Heart left ventricle (tissue), 16 donors: ENCODE data around the gene CRIP2. TPM values are rescaled to one million over a fixed set of nuclear protein-coding genes. Genes with fewer than 3 reads are reported as not detected.
A peak's percentile ranks its signal among the peaks of the same experiment; 100 is the strongest.

Source experiments
- ATAC-seq, 4 donors: fragments of 200-7000 bp; cut with Tn5 transposase; one replicate each; pipeline ENCODE4 v1.9.1; 2020 to 2022; ENCODE audit warnings: moderate library complexity in 4 of 4, mild to moderate bottlenecking in 3 of 4, moderate number of reproducible peaks in 1 of 4
- DNase-seq, 5 donors: peaks; one replicate each; pipeline ENCODE4 v3.0.0-alpha.2; 2020
- H3K27ac ChIP-seq, 12 donors: fragments of 200-600 bp; sonication (generic) in 4 of 12; one replicate each; pipeline versions ENCODE4 v1.5.0 to v1.8.0; 2016 to 2022; ENCODE audit warnings: mild to moderate bottlenecking in 2 of 12
- H3K27me3 ChIP-seq, 9 donors: fragments of 200-600 bp; sonication (generic) in 2 of 9; one replicate each; pipeline versions ENCODE4 v1.5.1 to v1.8.0; 2016 to 2022; ENCODE audit warnings: mild to moderate bottlenecking in 3 of 9
- H3K36me3 ChIP-seq, 9 donors: fragments of 200-600 bp; sonication (generic) in 2 of 9; one replicate each; pipeline versions ENCODE4 v1.5.0 to v1.8.0; 2018 to 2022; ENCODE audit warnings: mild to moderate bottlenecking in 2 of 9
- H3K4me1 ChIP-seq, 12 donors: fragments of 200-600 bp; sonication (generic) in 4 of 12; one replicate each; pipeline versions ENCODE4 v1.5.0 to v1.8.0; 2016 to 2022; ENCODE audit warnings: mild to moderate bottlenecking in 3 of 12
- H3K4me3 ChIP-seq, 12 donors: fragments of 200-600 bp; sonication (generic) in 4 of 12; one replicate each; pipeline versions ENCODE4 v1.5.0 to v1.8.0; 2017 to 2022; ENCODE audit warnings: mild to moderate bottlenecking in 9 of 12, moderate library complexity in 4 of 12
- H3K9me3 ChIP-seq, 12 donors: fragments of 200-600 bp; sonication (generic) in 4 of 12; one replicate each; pipeline versions ENCODE4 v1.5.0 to v1.8.0; 2016 to 2022; ENCODE audit warnings: mild to moderate bottlenecking in 1 of 12
- CTCF ChIP-seq, 12 donors: fragments of 200-600 bp; sonication (generic) in 4 of 12; IDR thresholded peaks; one replicate each; pipeline versions ENCODE4 v1.5.0 to v1.8.0; 2018 to 2022; ENCODE audit warnings: antibody characterized with exemption in 12 of 12, mild to moderate bottlenecking in 5 of 12
- POLR2A ChIP-seq, 2 donors: fragments of 450-650 bp; IDR thresholded peaks; one replicate each; pipeline ENCODE4 v1.6.1; 2017; ENCODE audit warnings: antibody characterized with exemption in 2 of 2, mild to moderate bottlenecking in 2 of 2, moderate library complexity in 2 of 2
- WGBS, 4 donors: extraction: QIAGEN DNeasy Blood & Tissue Kit in 2 of 4; methylation state at CpG; one replicate each; pipeline versions ENCODE4 v1.1.5 to v1.1.7; 2013 to 2018; 5-methylcytosine and 5-hydroxymethylcytosine counted together
- intact Hi-C, 10 donors: fragments of 100-400 bp; cut with DNase I; formaldehyde crosslinking; loops; one replicate each; pipeline versions ENCODE4 v1.11.1 to v1.14.2; 2022
- polyA plus RNA-seq, 2 donors: library from polyadenylated mRNA; stranded (reverse); fragments of 200-250 nt; gene quantifications; one replicate each; pipeline ENCODE4 v1.2.3, GENCODE V29; 2013
- total RNA-seq, 9 donors: library from RNA; depleted of rRNA in 2 of 9; stranded (reverse); fragments of >200 nt in 2 of 9; fragmentation: NEBNext Ultra II Directional in 3 of 9; extraction: Animal tissue kit (Norgen Biotek cat#: 25700) in 3 of 9; gene quantifications; one replicate each; pipeline versions ENCODE4 v1.1.0 to v1.2.4, GENCODE V29; 2016 to 2023
- donor health status: ischemic (EF 13 %, LVEDD 7.1; RV severe dilation, severe dysfunction).
- donor health status: healthy with polysubstance abuse.
- donor health status: DM: no; HTN: yes; CAD: no.
- donor health status: DM: no; HTN: no; CAD: no.
- donor health status: ischemic (EF 25% LVEDD 6.9; RV normal size, moderate dysfunction).
- donor health status: ischemic (EF 25% LVEDD 5.7; RV mildly dilated, moderate dysfunction).
- donor health status: healthy.
- donor health status: DM: yes; HTN: yes; CAD: no.
- donor health status: ischemic (EF 35%, LVEDD 5.7; RV mildly dilated, moderate dysfunction).
- donor health status: nonischemic (EF 11% LVEDD 7.7; RV severe dilation, severe dysfunction).
- donor health status: DM: yes; HTN: yes; CAD: no.
- donor health status: PGD.
- donor health status: ischemic (EF 29% LVEDD 5.4; RV normal size, mild dysfunction).
- donor health status: nonischemic (EF 23%, LVEDD 6.1; RV moderate dilation, normal function).

CRIP2 gene
- total and polyA plus RNA-seq, 11 donors: 695 to 1,715 (median 851) TPM

DNA sequence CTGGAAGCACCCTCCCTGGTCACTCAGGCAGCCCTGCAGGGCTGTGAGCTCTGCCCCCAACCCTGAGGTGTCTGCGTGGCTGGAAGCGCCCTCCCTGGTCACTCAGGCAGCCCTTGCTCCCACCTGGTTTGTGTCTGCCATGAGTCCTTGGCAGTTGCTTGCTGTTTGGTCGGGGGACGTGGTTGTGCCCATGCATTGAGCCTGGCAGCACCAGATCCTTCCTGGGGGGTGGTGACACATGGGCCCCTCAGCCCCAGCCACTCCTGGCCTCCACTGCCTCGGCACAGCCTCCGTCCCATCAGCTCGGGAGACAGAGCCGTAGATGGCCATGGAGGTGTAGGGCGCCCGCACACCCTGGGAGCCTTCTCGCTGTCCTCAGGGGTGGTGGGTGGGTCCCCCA, 35.4 kb upstream of the CRIP2 start:
- H3K27me3 ChIP-seq: no peaks in the 10 kb centered on the region
- no peak overlapping the region for H3K4me3 ChIP-seq
- peaks cover 0 to 30% (median 16%) of the 10 kb centered on the region in 9 donors for H3K36me3 ChIP-seq
- TF ChIP-seq POLR2A (IDR thresholded peaks at IDR 0.05) (no peak), CTCF (IDR thresholded peaks at IDR 0.05) (no peak)
- 87 to 91% (median 90%) methylated on average over 4 to 11 of the region's 11 CpGs for WGBS, 4 donors
- intact Hi-C loops: no loop called here
- peaks cover 0 to 8% (median 0%) of the 10 kb centered on the region in 12 donors for H3K9me3 ChIP-seq
- ATAC-seq (no peak), DNase-seq (peak in 1 of 5 donors; percentile 47)
- H3K27ac ChIP-seq: no peak overlapping the region
- peaks cover 0 to 17% (median 0%) of the 10 kb centered on the region in 12 donors for H3K4me1 ChIP-seq

- peak in 1 of 4 donors; percentile 10 for ATAC-seq
- intact Hi-C loops: loop anchor here in 4 of 10 donors (10.0 kb wide), 2 partner anchors 65 to 85 kb away; partner anchors contain the start of gene TMEM121 (in 1 of the 4)
- Histone ChIP-seq H3K9me3 (peaks cover 0 to 8% (median 0%) of the 10 kb centered on the region in 12 donors), H3K4me1 (peaks cover 0 to 17% (median 0%) of the 10 kb centered on the region in 12 donors), H3K27me3 (no peaks in the 10 kb centered on the region), H3K4me3 (no peak overlapping the region), H3K36me3 (peaks cover 0 to 30% (median 16%) of the 10 kb centered on the region in 9 donors), H3K27ac (no peak overlapping the region)
- WGBS, 4 donors: 73 to 96% (median 89%) methylated on average over 11 to 33 of the region's 33 CpGs
- DNase-seq: peak in 1 of 5 donors; percentile 58
- TF ChIP-seq CTCF (IDR thresholded peaks at IDR 0.05) (no peak), POLR2A (IDR thresholded peaks at IDR 0.05) (no peak)
These were observed 34.7 kb upstream of the CRIP2 start for GRCh38 chr14:105439710-105440553.

GRCh38 chr14:105440554-105440900, 34.1 kb upstream of the CRIP2 start:
- ATAC-seq: peak in 1 of 4 donors; percentile 4

More at GRCh38 chr14:105440554-105440900, 34.1 kb upstream of the CRIP2 start:
- WGBS, 4 donors: 96 to 100% (median 97%) methylated on average over 8 to 15 of the region's 15 CpGs
- Histone ChIP-seq H3K9me3 (peaks cover 0 to 5% (median 0%) of the 10 kb centered on the region in 12 donors), H3K27me3 (no peaks in the 10 kb centered on the region), H3K36me3 (peaks cover 0 to 30% (median 16%) of the 10 kb centered on the region in 9 donors), H3K4me3 (no peak overlapping the region), H3K4me1 (peaks cover 0 to 17% (median 0%) of the 10 kb centered on the region in 12 donors), H3K27ac (no peak overlapping the region)
- no peak for TF ChIP-seq POLR2A (IDR thresholded peaks at IDR 0.05)
- no peak for TF ChIP-seq CTCF (IDR thresholded peaks at IDR 0.05)
- intact Hi-C loops: loop anchor here in 4 of 10 donors (10.0 kb wide), 2 partner anchors 66 to 84 kb away; partner anchors contain the start of gene TMEM121 (in 1 of the 4)
- peak in 1 of 5 donors; percentile 47 for DNase-seq
